GM12801 (cell line): ENCODE measurements around the gene EPB41L3.

Experiments used
- TF ChIP-seq, protein P1 (sequence below): IDR thresholded peaks from one replicate; pipeline ENCODE4 v1.5.1; 2011; ENCODE audit warnings: control low read depth; ENCODE audit not compliant: insufficient read length; ENCODE audit errors: extremely low read depth

Gene EPB41L3

GRCh38 chr18:5469340-5469739, 74.5 kb downstream of the EPB41L3 start:
- TF ChIP-seq, protein P1, sequence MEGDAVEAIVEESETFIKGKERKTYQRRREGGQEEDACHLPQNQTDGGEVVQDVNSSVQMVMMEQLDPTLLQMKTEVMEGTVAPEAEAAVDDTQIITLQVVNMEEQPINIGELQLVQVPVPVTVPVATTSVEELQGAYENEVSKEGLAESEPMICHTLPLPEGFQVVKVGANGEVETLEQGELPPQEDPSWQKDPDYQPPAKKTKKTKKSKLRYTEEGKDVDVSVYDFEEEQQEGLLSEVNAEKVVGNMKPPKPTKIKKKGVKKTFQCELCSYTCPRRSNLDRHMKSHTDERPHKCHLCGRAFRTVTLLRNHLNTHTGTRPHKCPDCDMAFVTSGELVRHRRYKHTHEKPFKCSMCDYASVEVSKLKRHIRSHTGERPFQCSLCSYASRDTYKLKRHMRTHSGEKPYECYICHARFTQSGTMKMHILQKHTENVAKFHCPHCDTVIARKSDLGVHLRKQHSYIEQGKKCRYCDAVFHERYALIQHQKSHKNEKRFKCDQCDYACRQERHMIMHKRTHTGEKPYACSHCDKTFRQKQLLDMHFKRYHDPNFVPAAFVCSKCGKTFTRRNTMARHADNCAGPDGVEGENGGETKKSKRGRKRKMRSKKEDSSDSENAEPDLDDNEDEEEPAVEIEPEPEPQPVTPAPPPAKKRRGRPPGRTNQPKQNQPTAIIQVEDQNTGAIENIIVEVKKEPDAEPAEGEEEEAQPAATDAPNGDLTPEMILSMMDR, result no peak

- TF ChIP-seq, protein P1, result no peak
Observed at GRCh38 chr18:5468394-5468793, 75.4 kb downstream of the EPB41L3 start.

- TF ChIP-seq, protein P1, result no peak
Observed at GRCh38 chr18:5467671-5468070, 76.1 kb downstream of the EPB41L3 start.

DNA sequence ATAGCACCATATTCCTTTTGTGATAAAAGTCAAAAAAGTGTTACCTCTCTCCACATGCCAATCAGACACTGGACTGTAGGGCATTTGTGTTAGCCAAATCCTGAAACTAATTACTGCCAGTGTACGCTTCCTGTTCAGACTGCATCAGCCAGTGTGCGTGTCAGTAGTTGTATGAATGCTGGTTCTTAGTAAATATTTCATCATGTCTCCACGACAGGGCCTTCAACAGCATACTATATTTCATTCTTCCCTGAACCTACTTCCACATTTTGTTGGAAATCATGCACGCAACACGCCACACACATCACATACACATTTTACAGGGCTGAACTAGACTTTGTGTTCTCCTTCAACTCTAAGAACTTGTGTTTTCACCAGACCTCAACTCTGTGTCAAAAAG, 77.5 kb downstream of the EPB41L3 start:
- TF ChIP-seq, protein P1, result no peak

- TF ChIP-seq, protein P1, result no peak
Observed at GRCh38 chr18:5464251-5464650, 79.5 kb downstream of the EPB41L3 start.

DNA sequence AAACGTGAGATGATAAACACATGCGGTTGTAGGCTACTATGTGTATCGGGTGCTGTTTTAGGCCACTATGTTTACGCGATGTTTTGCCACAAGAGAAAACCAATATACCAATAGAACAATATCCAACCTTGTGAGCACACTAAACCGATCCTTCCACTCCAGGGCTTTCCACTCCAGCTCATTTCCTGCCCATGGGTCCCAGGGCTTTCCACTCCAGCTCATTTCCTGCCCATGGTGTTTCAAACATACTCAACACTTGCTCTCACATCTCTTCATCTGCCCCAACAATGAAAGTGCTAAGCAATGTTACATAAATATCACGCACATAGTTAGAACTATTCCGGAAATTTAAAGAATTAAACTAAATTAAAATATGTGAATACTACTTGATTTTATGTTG, 80.0 kb downstream of the EPB41L3 start:
- TF ChIP-seq, protein P1, result no peak

GRCh38 chr18:5463390-5463789, 80.4 kb downstream of the EPB41L3 start:
- TF ChIP-seq, protein P1, result no peak

DNA sequence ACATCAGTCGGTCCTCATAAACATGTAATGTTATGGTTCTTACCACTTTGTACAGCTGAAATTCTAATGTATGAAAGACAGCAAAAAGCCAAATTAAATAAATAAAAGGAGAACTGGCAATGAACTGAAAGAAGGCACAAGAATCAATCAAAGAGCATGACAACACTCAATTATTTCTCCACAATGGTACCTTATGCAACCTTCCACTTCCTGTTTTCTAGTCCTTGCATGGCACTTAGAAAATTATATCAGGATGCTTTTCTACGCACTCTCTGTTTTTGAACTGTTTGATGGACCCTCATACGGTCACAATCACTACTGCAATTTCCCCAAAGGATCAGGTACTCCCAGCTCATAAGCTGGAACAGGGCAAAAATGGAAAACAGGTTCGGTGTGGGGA, 81.6 kb downstream of the EPB41L3 start:
- TF ChIP-seq, protein P1, result no peak
